SK-N-SH treated with all-trans-retinoic acid at 6 μM for 48 hours (cell line): Measurements from ENCODE around the gene SPOP.

Source experiments
- ATAC-seq: fragments of 200-7000 bp; cut with Tn5 transposase; 3 replicates; pipeline ENCODE4 v1.9.1; 2020; ENCODE audit warnings: mild to moderate bottlenecking, moderate library complexity
- ARNTL ChIP-seq: fragments of 450-650 bp; formaldehyde crosslinking; IDR thresholded peaks from 2 replicates; pipeline ENCODE4 v1.5.0; 2020; ENCODE audit warnings: low read depth, mild to moderate bottlenecking, moderate library complexity, borderline replicate concordance
- BACH2 ChIP-seq: fragments of 250-450 bp; sonication (Bioruptor Pico); IDR thresholded peaks from 2 replicates; pipeline ENCODE4 v1.9.0; 2021; ENCODE audit warnings: mild to moderate bottlenecking, borderline replicate concordance
- CSDC2 ChIP-seq: fragments of 250-450 bp; sonication (Bioruptor Pico); IDR thresholded peaks from 2 replicates; pipeline ENCODE4 v1.5.0; 2020; ENCODE audit warnings: mild to moderate bottlenecking, moderate library complexity
- ISL1 ChIP-seq: fragments of 250-450 bp; sonication (Bioruptor Pico); IDR thresholded peaks from 2 replicates; pipeline ENCODE4 v2.1.2; 2022; ENCODE audit warnings: mild to moderate bottlenecking, moderate library complexity
- PATZ1 ChIP-seq: fragments of 250-450 bp; sonication (Bioruptor Pico); IDR thresholded peaks from 2 replicates; pipeline ENCODE4 v1.8.0; 2020; ENCODE audit warnings: mild to moderate bottlenecking, moderate library complexity, borderline replicate concordance
- PPARA ChIP-seq: fragments of 250-450 bp; sonication (Bioruptor Pico); IDR thresholded peaks from 2 replicates; pipeline ENCODE4 v1.5.0; 2020; ENCODE audit warnings: mild to moderate bottlenecking, borderline replicate concordance
- RARB ChIP-seq: fragments of 250-450 bp; sonication (Bioruptor Pico); IDR thresholded peaks from 2 replicates; pipeline ENCODE4 v1.8.0; 2021; ENCODE audit warnings: mild to moderate bottlenecking, moderate library complexity
- TOX ChIP-seq: fragments of 250-450 bp; sonication (Bioruptor Pico); IDR thresholded peaks from 2 replicates; pipeline ENCODE4 v1.8.0; 2021; ENCODE audit warnings: mild to moderate bottlenecking, moderate library complexity, borderline replicate concordance
- TSHZ2 ChIP-seq: fragments of 250-450 bp; sonication (Bioruptor Pico); IDR thresholded peaks from 2 replicates; pipeline ENCODE4 v1.5.0; 2020; ENCODE audit warnings: mild to moderate bottlenecking, moderate library complexity
- ZC3H10 ChIP-seq: fragments of 250-450 bp; sonication (Bioruptor Pico); IDR thresholded peaks from 2 replicates; pipeline ENCODE4 v1.5.1; 2021; ENCODE audit warnings: mild to moderate bottlenecking, moderate library complexity
- ZFP3 ChIP-seq: fragments of 250-450 bp; sonication (Bioruptor Pico); IDR thresholded peaks from 2 replicates; pipeline ENCODE4 v1.5.0; 2020; ENCODE audit warnings: mild to moderate bottlenecking, moderate library complexity
- ZFP30 ChIP-seq: fragments of 450-650 bp; formaldehyde crosslinking; IDR thresholded peaks from 2 replicates; pipeline ENCODE4 v1.5.0; 2022; ENCODE audit warnings: mild to moderate bottlenecking, moderate library complexity
- ZNF565 ChIP-seq: fragments of 450-650 bp; formaldehyde crosslinking; conservative IDR thresholded peaks from 2 replicates; pipeline ENCODE4 v1.5.0; 2020; ENCODE audit warnings: low read depth, mild to moderate bottlenecking, moderate library complexity
- ZNF70 ChIP-seq: fragments of 450-650 bp; formaldehyde crosslinking; IDR thresholded peaks from 2 replicates; pipeline ENCODE4 v1.5.0; 2020; ENCODE audit warnings: mild to moderate bottlenecking, moderate library complexity
- TF ChIP-seq, protein P1 (sequence below): fragments of 250-450 bp; sonication (Bioruptor Pico); IDR thresholded peaks from 2 replicates; pipeline ENCODE4 v1.8.0; 2021; ENCODE audit warnings: low read depth, mild to moderate bottlenecking, moderate library complexity, borderline replicate concordance
- TF ChIP-seq, protein P2 (sequence below): fragments of 250-450 bp; sonication (Bioruptor Pico); IDR thresholded peaks from 2 replicates; pipeline ENCODE4 v1.5.1; 2020; ENCODE audit warnings: low read depth, mild to moderate bottlenecking, moderate library complexity

Gene SPOP

DNA sequence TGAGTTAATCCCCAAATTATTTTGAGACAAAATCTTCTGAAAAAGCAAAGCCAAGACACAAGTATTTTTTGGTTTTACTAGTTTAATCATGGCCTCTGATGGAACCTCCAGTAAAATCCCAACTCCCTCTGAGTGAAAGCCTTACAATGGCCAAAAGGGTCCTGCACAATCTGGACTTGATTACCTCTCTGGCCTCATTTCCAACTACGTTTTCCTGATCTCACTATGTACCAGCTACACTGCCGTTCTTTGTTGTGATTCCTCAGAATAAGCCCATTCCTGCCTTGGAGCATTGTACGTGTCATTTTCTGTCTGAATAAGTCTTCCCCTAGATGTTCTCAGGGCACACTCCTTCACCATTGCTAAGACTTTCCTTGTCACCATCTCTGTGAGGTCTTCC is 37.3 kb downstream of the SPOP start:
- no peak for ATAC-seq
- no peak for TF ChIP-seq TOX (CRISPR knock-in tag)
- no peak for TF ChIP-seq ISL1
- TF ChIP-seq ZNF565 (CRISPR knock-in tag), result no peak
- TF ChIP-seq ARNTL (CRISPR knock-in tag), result no peak
- no peak for TF ChIP-seq ZNF70 (CRISPR knock-in tag)
- TF ChIP-seq BACH2 (CRISPR knock-in tag), result no peak
- no peak for TF ChIP-seq CSDC2 (CRISPR knock-in tag)
- TF ChIP-seq TSHZ2 (CRISPR knock-in tag), result no peak
- TF ChIP-seq, protein P1, sequence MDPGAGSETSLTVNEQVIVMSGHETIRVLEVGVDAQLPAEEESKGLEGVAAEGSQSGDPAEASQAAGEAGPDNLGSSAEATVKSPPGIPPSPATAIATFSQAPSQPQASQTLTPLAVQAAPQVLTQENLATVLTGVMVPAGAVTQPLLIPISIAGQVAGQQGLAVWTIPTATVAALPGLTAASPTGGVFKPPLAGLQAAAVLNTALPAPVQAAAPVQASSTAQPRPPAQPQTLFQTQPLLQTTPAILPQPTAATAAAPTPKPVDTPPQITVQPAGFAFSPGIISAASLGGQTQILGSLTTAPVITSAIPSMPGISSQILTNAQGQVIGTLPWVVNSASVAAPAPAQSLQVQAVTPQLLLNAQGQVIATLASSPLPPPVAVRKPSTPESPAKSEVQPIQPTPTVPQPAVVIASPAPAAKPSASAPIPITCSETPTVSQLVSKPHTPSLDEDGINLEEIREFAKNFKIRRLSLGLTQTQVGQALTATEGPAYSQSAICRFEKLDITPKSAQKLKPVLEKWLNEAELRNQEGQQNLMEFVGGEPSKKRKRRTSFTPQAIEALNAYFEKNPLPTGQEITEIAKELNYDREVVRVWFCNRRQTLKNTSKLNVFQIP (CRISPR knock-in tag), result no peak
- TF ChIP-seq RARB (CRISPR knock-in tag), result no peak
- no peak for TF ChIP-seq PATZ1 (CRISPR knock-in tag)
- TF ChIP-seq, protein P2, sequence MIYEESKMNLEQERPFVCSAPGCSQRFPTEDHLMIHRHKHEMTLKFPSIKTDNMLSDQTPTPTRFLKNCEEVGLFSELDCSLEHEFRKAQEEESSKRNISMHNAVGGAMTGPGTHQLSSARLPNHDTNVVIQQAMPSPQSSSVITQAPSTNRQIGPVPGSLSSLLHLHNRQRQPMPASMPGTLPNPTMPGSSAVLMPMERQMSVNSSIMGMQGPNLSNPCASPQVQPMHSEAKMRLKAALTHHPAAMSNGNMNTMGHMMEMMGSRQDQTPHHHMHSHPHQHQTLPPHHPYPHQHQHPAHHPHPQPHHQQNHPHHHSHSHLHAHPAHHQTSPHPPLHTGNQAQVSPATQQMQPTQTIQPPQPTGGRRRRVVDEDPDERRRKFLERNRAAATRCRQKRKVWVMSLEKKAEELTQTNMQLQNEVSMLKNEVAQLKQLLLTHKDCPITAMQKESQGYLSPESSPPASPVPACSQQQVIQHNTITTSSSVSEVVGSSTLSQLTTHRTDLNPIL (CRISPR knock-in tag), result no peak
- TF ChIP-seq ZC3H10 (CRISPR knock-in tag), result no peak
- no peak for TF ChIP-seq PPARA
- TF ChIP-seq, all 23 proteins: peak for 0

DNA sequence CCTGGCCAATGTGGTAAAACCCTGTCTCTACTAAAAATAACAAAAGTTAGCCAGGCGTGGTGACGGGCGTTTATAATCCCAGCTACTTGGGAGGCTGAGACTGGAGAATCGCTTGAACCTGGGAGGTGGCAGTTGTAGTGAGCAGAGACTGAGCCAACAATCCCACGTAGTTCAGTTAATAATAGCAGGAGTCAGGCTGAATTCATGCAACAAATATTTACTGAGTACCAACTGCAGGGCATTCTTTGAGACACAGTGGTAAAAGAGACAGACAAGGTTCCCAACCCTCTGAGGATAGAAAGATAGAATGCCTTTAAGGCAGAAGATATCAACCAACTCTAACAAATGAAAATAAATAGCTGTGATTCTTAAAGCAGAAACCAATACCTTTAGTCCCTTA is 39.1 kb downstream of the SPOP start:
- ATAC-seq, result peak; percentile 27; the same call in 1 of the 3 replicates
- no peak for TF ChIP-seq ZFP3
- TF ChIP-seq, protein P1 (CRISPR knock-in tag), result no peak
- TF ChIP-seq ARNTL (CRISPR knock-in tag), result no peak
- no peak for TF ChIP-seq PPARA
- TF ChIP-seq RARB (CRISPR knock-in tag), result no peak
- no peak for TF ChIP-seq TSHZ2 (CRISPR knock-in tag)
- no peak for TF ChIP-seq PATZ1 (CRISPR knock-in tag)
- TF ChIP-seq ZFP30 (CRISPR knock-in tag), result no peak
- no peak for TF ChIP-seq CSDC2 (CRISPR knock-in tag)
- TF ChIP-seq BACH2 (CRISPR knock-in tag), result no peak
